A549 (cell line): ENCODE results near the gene C2orf78. TPM values are rescaled to one million over a fixed set of nuclear protein-coding genes. Genes with fewer than 3 reads are reported as not detected.

Experiments
- ATAC-seq, 2 experiments: fragments of 200-7000 bp in 1 of 2; fragments of >200 bp in 1 of 2; cut with Nextera tagmentation in 1 of 2; cut with Tn5 transposase in 1 of 2; 3 replicates each; pipeline versions ENCODE4 v1.8.0 to v1.9.1; 2018 to 2020; ENCODE audit warnings: mild to moderate bottlenecking in 1 of 2, moderate library complexity in 1 of 2
- CTCF ChIA-PET: fragments of 300-600 bp; sonication (Branson Sonifier 250); formaldehyde crosslinking; extraction: SDS; loops from one replicate; lab custom pipeline; 2021; ENCODE audit warnings: antibody characterized with exemption, inconsistent platforms; lab: Yijun Ruan, JAX
- POLR2A ChIA-PET: fragments of 350-600 bp; formaldehyde crosslinking; extraction: SDS; loops from one replicate; lab custom pipeline; 2021; ENCODE audit warnings: antibody characterized with exemption, inconsistent platforms; lab: Yijun Ruan, JAX
- DNase-seq, 2 experiments: peaks; one replicate each; pipeline versions ENCODE4 v3.0.0 to v3.0.0-alpha.2; 2011 to 2016; ENCODE audit warnings: low read depth in 1 of 2, low spot score in 1 of 2
- FAIRE-seq: peaks from 2 replicates; lab custom pipeline; 2011; peaks lifted over from hg19 to GRCh38; lab: Jason Lieb, UNC
- H3K27ac ChIP-seq, 2 experiments: fragments of >200 bp; sonication (Bioruptor Twin); formaldehyde crosslinking; 3 replicates each; pipeline ENCODE4 v1.5.1; 2016 to 2017
- H3K4me1 ChIP-seq: fragments of >200 bp; sonication (Bioruptor Twin); formaldehyde crosslinking; 3 replicates; pipeline ENCODE4 v1.6.1; 2016
- H3K4me2 ChIP-seq: fragments of >200 bp; sonication (Bioruptor Twin); formaldehyde crosslinking; 3 replicates; pipeline ENCODE4 v1.6.1; 2016
- H3K4me3 ChIP-seq: fragments of >200 bp; sonication (Bioruptor Twin); formaldehyde crosslinking; 3 replicates; pipeline ENCODE4 v1.5.1; 2016
- H3K9me3 ChIP-seq: fragments of >200 bp; sonication (Bioruptor Twin); formaldehyde crosslinking; 3 replicates; pipeline ENCODE4 v1.6.1; 2016
- BHLHE40 ChIP-seq: IDR thresholded peaks from 2 replicates; pipeline ENCODE4 v1.6.1; 2012; ENCODE audit warnings: low read depth, low read length, inconsistent platforms
- CBX2 ChIP-seq: fragments of 200-600 bp; sonication (generic); IDR thresholded peaks from 2 replicates; pipeline ENCODE4 v1.6.1; 2016; ENCODE audit warnings: low read depth, mild to moderate bottlenecking, borderline replicate concordance
- CEBPB ChIP-seq, 2 experiments: fragments of >200 bp in 1 of 2; sonication (Bioruptor Twin) in 1 of 2; formaldehyde crosslinking in 1 of 2; IDR thresholded peaks; 2 replicates each; pipeline ENCODE4 v1.6.1; 2012 to 2016
- EHF ChIP-seq: fragments of 250-450 bp; sonication (Bioruptor Pico); IDR thresholded peaks from 2 replicates; pipeline ENCODE4 v1.5.0; 2020; ENCODE audit warnings: mild to moderate bottlenecking
- EP300 ChIP-seq, 2 experiments: fragments of >200 bp; sonication (Bioruptor Twin); formaldehyde crosslinking; IDR thresholded peaks; 2 replicates in 1 of 2; 3 replicates in 1 of 2; pipeline ENCODE4 v1.6.1; 2016 to 2017
- FOSB ChIP-seq: fragments of 250-450 bp; sonication (Bioruptor Pico); IDR thresholded peaks from 2 replicates; pipeline ENCODE4 v1.5.0; 2020; ENCODE audit warnings: mild to moderate bottlenecking, moderate library complexity
- FOSL2 ChIP-seq, 2 experiments: fragments of 450-650 bp in 1 of 2; fragments of >200 bp in 1 of 2; sonication (Bioruptor Twin) in 1 of 2; formaldehyde crosslinking; IDR thresholded peaks; 2 replicates each; pipeline versions ENCODE4 v1.5.0 to v1.6.1; 2016 to 2020; ENCODE audit warnings: mild to moderate bottlenecking in 1 of 2, moderate library complexity in 1 of 2
- HDAC2 ChIP-seq: fragments of 200-600 bp; sonication (generic); IDR thresholded peaks from 2 replicates; pipeline ENCODE4 v1.6.1; 2016
- HOXA7 ChIP-seq: fragments of 250-450 bp; sonication (Bioruptor Pico); IDR thresholded peaks from 2 replicates; pipeline ENCODE4 v1.5.0; 2020; ENCODE audit warnings: mild to moderate bottlenecking, moderate library complexity
- JUNB ChIP-seq: fragments of >200 bp; sonication (Bioruptor Twin); formaldehyde crosslinking; IDR thresholded peaks from 2 replicates; pipeline ENCODE4 v1.6.1; 2016
- KDM1A ChIP-seq: fragments of 200-600 bp; sonication (generic); IDR thresholded peaks from 2 replicates; pipeline ENCODE4 v1.6.1; 2016; ENCODE audit warnings: low read depth, mild to moderate bottlenecking
- MYC ChIP-seq: IDR thresholded peaks from 2 replicates; pipeline ENCODE4 v1.6.1; 2012; ENCODE audit warnings: mild to moderate bottlenecking, inconsistent platforms, low read length, improper control_type of control experiment, borderline replicate concordance
- NFE2L2 ChIP-seq: fragments of 150-350 bp; conservative IDR thresholded peaks from 2 replicates; pipeline ENCODE4 v1.6.1; 2014; ENCODE audit warnings: low read length
- NPAS2 ChIP-seq: fragments of 250-450 bp; sonication (Bioruptor Pico); IDR thresholded peaks from 2 replicates; pipeline ENCODE4 v1.8.0; 2022; ENCODE audit warnings: mild to moderate bottlenecking, moderate library complexity, borderline replicate concordance
- POLR2AphosphoS2 ChIP-seq: conservative IDR thresholded peaks from 2 replicates; pipeline ENCODE4 v1.6.1; 2012; ENCODE audit warnings: low read length, improper control_type of control experiment, inconsistent platforms
- TP53 ChIP-seq: fragments of 250-450 bp; sonication (Bioruptor Pico); IDR thresholded peaks from 2 replicates; pipeline ENCODE4 v1.5.0; 2021; ENCODE audit warnings: mild to moderate bottlenecking, moderate library complexity
- ZC3H11A ChIP-seq: fragments of 450-650 bp; IDR thresholded peaks from 2 replicates; pipeline ENCODE4 v1.6.1; 2014; ENCODE audit warnings: antibody characterized with exemption, mild to moderate bottlenecking
- WGBS: methylation state at CpG from one replicate; pipeline ENCODE4 v1.1.6; 2017; ENCODE audit errors: missing lambda C conversion rate; 5-methylcytosine and 5-hydroxymethylcytosine counted together
- polyA plus RNA-seq, 4 experiments: library from polyadenylated mRNA; depleted of rRNA in 3 of 4; stranded (reverse); fragments of >200 nt; fragmentation: RNase III in 1 of 4; extraction: RNeasy Plus Mini Kit Qiagen cat#74134 plus additional on column Dnase treatment in 1 of 4; gene quantifications; 2 replicates in 3 of 4; 3 replicates in 1 of 4; pipeline ENCODE4 v1.2.3, GENCODE V29; 2011 to 2017
- TF ChIP-seq, protein P1 (sequence below): IDR thresholded peaks from 2 replicates; pipeline ENCODE4 v1.6.1; 2012
- TF ChIP-seq, protein P2 (sequence below): fragments of >200 bp; sonication (Bioruptor Twin); formaldehyde crosslinking; IDR thresholded peaks from 3 replicates; pipeline ENCODE4 v1.6.1; 2016
- TF ChIP-seq, protein P3 (sequence below): fragments of 150-350 bp; IDR thresholded peaks from 2 replicates; pipeline ENCODE4 v1.6.1; 2014; ENCODE audit warnings: low read depth, mild to moderate bottlenecking, low read length

C2orf78 gene
- polyA plus RNA-seq, 2 of the 4 experiments (the other 2 are of a cell fraction): not detected

DNA sequence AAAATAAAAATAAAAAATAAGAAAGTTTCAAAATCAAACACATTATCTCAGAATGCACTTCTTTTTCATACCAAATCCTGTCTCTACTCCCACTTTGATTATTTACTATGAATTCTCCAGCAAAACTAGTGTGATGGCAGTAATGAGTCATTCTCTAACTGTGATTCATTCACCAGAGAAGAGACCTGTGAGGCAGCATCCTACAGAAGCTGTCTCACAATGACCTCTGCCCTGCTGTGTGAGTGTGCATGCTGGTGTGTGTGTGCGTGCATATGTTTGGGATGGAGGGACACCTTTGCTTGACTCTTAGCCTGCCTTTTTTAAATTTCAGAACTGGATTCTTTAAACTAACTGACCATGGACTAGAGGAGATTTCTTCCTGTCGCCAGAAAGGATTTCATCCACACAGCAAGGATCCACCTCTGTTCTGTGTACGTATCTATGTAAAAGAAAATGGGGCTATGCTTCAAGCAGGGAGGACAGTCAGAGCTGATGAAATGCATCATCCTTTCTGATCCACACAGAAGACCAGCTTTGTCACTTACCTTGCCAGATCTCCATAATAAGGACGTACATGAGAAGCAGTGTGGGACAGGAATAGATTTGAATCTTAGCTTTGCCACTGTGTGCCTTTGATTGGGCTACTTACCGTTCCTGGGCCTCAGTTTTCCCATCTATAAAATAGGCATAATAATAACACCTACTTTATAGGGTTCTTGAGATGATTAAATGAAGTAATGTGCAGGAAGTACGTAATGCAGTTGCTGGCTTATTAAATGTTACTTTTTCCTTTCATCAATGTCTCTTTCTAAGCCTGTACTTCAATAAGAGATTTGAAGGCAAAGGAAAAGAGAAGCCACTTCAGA is 76.0 kb downstream of the C2orf78 start:
- Histone ChIP-seq H3K4me1 (peaks cover 19% of the 10 kb centered on the region), H3K9me3 (no peaks in the 10 kb centered on the region), H3K4me3 (no peak overlapping the region), H3K4me2 (peak overlapping the region; percentile 24; the same call in 1 of the 3 replicates), H3K27ac (no peak overlapping the region)
- CTCF ChIA-PET: interaction anchor here (1.2 kb wide), 1 partner anchor 36 kb away, joined by 4 read pairs; no protein-coding TSS in a partner anchor
- peak; percentile 73 to 79 for DNase-seq
- TF ChIP-seq NPAS2 (CRISPR knock-in tag) (no peak), CBX2 (no peak), HOXA7 (CRISPR knock-in tag) (no peak), POLR2AphosphoS2 (no peak), JUNB (peak; percentile 68), CEBPB (IDR thresholded peaks at IDR 0.05) (no peak), FOSL2 (IDR thresholded peaks at IDR 0.05) (peak; percentile 93), FOSL2 (CRISPR knock-in tag; IDR thresholded peaks at IDR 0.05) (peak; percentile 90), EHF (no peak), EP300 (IDR thresholded peaks at IDR 0.05) (no peak), ZC3H11A (no peak), NFE2L2 (no peak), BHLHE40 (no peak), MYC (no peak; the same call in 1 of the 2 replicates), FOSB (CRISPR knock-in tag) (no peak), KDM1A (no peak)
- TF ChIP-seq, protein P1, sequence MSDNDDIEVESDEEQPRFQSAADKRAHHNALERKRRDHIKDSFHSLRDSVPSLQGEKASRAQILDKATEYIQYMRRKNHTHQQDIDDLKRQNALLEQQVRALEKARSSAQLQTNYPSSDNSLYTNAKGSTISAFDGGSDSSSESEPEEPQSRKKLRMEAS: 0 out of 2 replicates have a peak, but pooled peaks have one; percentile 40
- TF ChIP-seq, protein P2, sequence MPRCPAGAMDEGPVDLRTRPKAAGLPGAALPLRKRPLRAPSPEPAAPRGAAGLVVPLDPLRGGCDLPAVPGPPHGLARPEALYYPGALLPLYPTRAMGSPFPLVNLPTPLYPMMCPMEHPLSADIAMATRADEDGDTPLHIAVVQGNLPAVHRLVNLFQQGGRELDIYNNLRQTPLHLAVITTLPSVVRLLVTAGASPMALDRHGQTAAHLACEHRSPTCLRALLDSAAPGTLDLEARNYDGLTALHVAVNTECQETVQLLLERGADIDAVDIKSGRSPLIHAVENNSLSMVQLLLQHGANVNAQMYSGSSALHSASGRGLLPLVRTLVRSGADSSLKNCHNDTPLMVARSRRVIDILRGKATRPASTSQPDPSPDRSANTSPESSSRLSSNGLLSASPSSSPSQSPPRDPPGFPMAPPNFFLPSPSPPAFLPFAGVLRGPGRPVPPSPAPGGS: no peak
- TF ChIP-seq, protein P3, sequence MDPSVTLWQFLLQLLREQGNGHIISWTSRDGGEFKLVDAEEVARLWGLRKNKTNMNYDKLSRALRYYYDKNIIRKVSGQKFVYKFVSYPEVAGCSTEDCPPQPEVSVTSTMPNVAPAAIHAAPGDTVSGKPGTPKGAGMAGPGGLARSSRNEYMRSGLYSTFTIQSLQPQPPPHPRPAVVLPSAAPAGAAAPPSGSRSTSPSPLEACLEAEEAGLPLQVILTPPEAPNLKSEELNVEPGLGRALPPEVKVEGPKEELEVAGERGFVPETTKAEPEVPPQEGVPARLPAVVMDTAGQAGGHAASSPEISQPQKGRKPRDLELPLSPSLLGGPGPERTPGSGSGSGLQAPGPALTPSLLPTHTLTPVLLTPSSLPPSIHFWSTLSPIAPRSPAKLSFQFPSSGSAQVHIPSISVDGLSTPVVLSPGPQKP: no peak
- ATAC-seq: peak; percentile 93 to 95
- POLR2A ChIA-PET: no interaction called here
- 67% methylated on average over 6 of the region's 6 CpGs for WGBS
- FAIRE-seq: peak; percentile 61

DNA sequence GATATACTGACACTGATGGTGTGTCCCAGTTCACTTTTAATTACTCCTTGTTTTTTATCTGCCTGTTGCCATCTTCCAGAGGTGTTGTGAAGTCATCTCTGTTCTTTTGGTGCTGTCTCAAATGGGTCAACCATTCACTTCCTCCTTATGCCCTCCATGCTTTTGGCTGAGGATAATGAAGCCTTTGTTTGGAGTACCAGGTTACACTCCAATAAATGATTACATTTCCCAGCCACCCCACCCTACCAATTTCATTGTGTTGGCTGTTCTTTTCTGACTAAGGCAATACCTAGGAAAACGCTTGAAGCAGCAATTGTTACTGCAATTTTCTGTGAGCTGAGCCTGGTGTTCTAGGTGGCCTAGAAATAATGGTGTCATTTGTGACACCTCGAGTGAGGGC is 79.0 kb downstream of the C2orf78 start:
- ChIA-PET POLR2A (no interaction called here), CTCF (interaction anchor here (0.8 to 1.6 kb wide), 3 partner anchors 39 to 288 kb away, joined by 3 to 4 read pairs (median 3); no protein-coding TSS in a partner anchor)

More for the DNA sequence above, 79.0 kb downstream of the C2orf78 start:
- TF ChIP-seq NPAS2 (CRISPR knock-in tag): no peak
- TF ChIP-seq TP53 (CRISPR knock-in tag): no peak
- no peak for TF ChIP-seq FOSL2 (IDR thresholded peaks at IDR 0.05)
- no peak for TF ChIP-seq FOSL2 (CRISPR knock-in tag; IDR thresholded peaks at IDR 0.05)
- TF ChIP-seq POLR2AphosphoS2: no peak
- no peak for TF ChIP-seq HDAC2
- H3K4me1 ChIP-seq: peaks cover 19% of the 10 kb centered on the region
- DNase-seq (no peak), ATAC-seq (no peak), FAIRE-seq (no peak)
- no peaks in the 10 kb centered on the region for H3K9me3 ChIP-seq
- H3K4me2 ChIP-seq: no peak overlapping the region
- H3K27ac ChIP-seq: no peak overlapping the region
- H3K4me3 ChIP-seq: no peak overlapping the region
- 84% methylated on average over 2 of the region's 2 CpGs for WGBS

Other genes starting within 250 kb of the C2orf78 start
- not detected in 2 replicates for gene NAT8, start 141.8 kb upstream of the C2orf78 start, polyA plus RNA-seq (2011; rRNA removed)
- not detected in 3 replicates for gene NAT8, start 141.8 kb upstream of the C2orf78 start, polyA plus RNA-seq (2017; fragmentation: RNase III; extraction: RNeasy Plus Mini Kit Qiagen cat#74134 plus additional on column Dnase treatment)
- 97.4 and 115 TPM in 2 replicates for gene TPRKB, start 46.8 kb upstream of the C2orf78 start, polyA plus RNA-seq (2011; rRNA removed)
- 138 to 167 TPM (median 144 TPM) in 3 replicates for gene TPRKB, start 46.8 kb upstream of the C2orf78 start, polyA plus RNA-seq (2017; fragmentation: RNase III; extraction: RNeasy Plus Mini Kit Qiagen cat#74134 plus additional on column Dnase treatment)
- gene DUSP11, start 4.1 kb upstream of the C2orf78 start, polyA plus RNA-seq (2011; rRNA removed): 42.1 and 54.8 TPM in 2 replicates
- 26.2 to 26.7 TPM (median 26.5 TPM) in 3 replicates for gene DUSP11, start 4.1 kb upstream of the C2orf78 start, polyA plus RNA-seq (2017; fragmentation: RNase III; extraction: RNeasy Plus Mini Kit Qiagen cat#74134 plus additional on column Dnase treatment)
- 86.1 and 96.3 TPM in 2 replicates for gene STAMBP, start 44.8 kb downstream of the C2orf78 start, polyA plus RNA-seq (2011; rRNA removed)
- 42.1 to 45.6 TPM (median 44.4 TPM) in 3 replicates for gene STAMBP, start 44.8 kb downstream of the C2orf78 start, polyA plus RNA-seq (2017; fragmentation: RNase III; extraction: RNeasy Plus Mini Kit Qiagen cat#74134 plus additional on column Dnase treatment)
- 0.04 and 0.07 TPM in 2 replicates for gene ACTG2, start 108.8 kb downstream of the C2orf78 start, polyA plus RNA-seq (2011; rRNA removed)
- gene ACTG2, start 108.8 kb downstream of the C2orf78 start, polyA plus RNA-seq (2017; fragmentation: RNase III; extraction: RNeasy Plus Mini Kit Qiagen cat#74134 plus additional on column Dnase treatment): 0.26 to 0.51 TPM (median 0.33 TPM) in 3 replicates
- 145 and 185 TPM in 2 replicates for gene DGUOK, start 142.7 kb downstream of the C2orf78 start, polyA plus RNA-seq (2011; rRNA removed)
- 128 to 131 TPM (median 129 TPM) in 3 replicates for gene DGUOK, start 142.7 kb downstream of the C2orf78 start, polyA plus RNA-seq (2017; fragmentation: RNase III; extraction: RNeasy Plus Mini Kit Qiagen cat#74134 plus additional on column Dnase treatment)
- gene TET3, start 200.7 kb downstream of the C2orf78 start, polyA plus RNA-seq (2011; rRNA removed): 6.1 and 7.5 TPM in 2 replicates
- 4.5 to 5.2 TPM (median 4.6 TPM) in 3 replicates for gene TET3, start 200.7 kb downstream of the C2orf78 start, polyA plus RNA-seq (2017; fragmentation: RNase III; extraction: RNeasy Plus Mini Kit Qiagen cat#74134 plus additional on column Dnase treatment)